ENCODE measurements around the gene APOBEC2.

DNA sequence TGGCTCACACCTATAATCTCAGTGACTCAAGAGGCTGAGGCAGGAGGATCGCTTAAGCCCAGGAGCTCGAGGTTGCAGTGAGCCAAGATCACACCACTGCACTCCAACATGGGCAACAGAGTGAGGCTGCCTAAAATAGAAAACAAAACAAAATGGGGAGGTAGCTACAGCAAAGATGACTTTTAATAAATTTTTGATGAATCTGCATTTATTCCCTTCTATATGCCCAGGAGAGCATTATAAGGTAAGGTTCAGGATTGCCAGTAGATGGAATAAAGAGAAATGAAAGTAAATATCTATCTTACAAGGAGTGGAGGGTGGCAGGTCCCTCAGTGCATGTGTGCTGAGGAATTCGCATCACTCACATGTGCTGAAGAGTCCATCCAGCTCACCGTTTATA is 38.2 kb upstream of the APOBEC2 start:
- TF ChIP-seq YY1 (IDR thresholded peaks at IDR 0.05; ENCODE audit: insufficient read depth, insufficient read length), result no peak
- no peak for TF ChIP-seq ZNF274 (IDR thresholded peaks at IDR 0.05; ENCODE audit: low read depth, low read length)
- TF ChIP-seq SUZ12 (IDR thresholded peaks at IDR 0.05; ENCODE audit: extremely low read depth, insufficient read depth, insufficient read length), result no peak
